GM18868 (cell line): ENCODE data around the gene EXOSC1.
"Not testable (repeated sequence)": the region's sequence is repeated elsewhere in the genome, so short reads cannot be mapped to it uniquely, and the experiment has no call there.

ENCODE experiments used
- ATAC-seq: cut with Tn5 transposase; IDR thresholded peaks from one replicate; pipeline ENCODE4 v1.9.1; 2021; ENCODE audit warnings: mild to moderate bottlenecking, moderate library complexity; ENCODE audit not compliant: unreplicated experiment

Gene EXOSC1

DNA sequence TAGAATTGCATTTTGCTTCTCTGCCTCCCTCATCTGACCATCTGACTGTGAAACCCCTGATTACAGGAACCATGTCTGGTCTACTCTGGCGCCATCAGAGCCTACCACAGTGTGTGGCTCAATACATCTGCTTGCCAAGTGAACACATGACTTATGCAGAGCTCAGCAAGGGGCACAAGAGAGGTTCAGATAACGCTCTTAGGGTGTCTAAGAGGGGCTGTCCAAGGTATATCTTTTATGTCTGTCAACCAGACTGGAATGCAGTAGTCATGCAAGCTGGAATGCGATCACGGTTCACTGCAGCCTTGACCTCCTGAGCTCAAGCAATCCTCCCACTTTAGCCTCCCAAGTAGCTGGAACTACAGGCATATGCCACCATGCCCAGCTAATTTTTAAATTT is 34.4 kb downstream of the EXOSC1 start:
- no peak for ATAC-seq

DNA sequence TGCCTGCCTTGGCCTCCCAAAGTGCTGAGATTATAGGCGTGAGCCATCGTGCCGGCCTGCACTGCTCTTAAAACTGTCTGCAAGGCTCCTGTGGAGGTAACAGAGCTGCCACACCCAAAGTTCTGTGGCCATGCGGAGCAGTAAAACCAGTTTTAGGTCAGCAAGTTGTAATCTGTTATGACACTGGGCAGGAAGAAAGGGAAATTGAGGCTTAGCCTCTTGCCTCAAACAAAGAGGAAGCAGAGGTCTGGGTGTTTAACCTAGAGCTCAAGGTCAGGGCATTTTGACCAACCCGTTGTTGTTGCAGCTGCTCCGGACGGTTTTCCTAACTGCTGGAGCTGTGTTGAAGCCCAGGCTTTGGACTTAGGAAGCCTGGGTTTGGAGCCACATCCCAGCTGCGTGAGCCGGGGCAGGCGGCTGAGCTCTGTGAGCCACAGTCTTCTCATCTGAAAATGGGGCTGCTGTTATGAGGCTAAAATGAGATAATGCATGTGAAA is 37.3 kb downstream of the EXOSC1 start:
- no peak for ATAC-seq

DNA sequence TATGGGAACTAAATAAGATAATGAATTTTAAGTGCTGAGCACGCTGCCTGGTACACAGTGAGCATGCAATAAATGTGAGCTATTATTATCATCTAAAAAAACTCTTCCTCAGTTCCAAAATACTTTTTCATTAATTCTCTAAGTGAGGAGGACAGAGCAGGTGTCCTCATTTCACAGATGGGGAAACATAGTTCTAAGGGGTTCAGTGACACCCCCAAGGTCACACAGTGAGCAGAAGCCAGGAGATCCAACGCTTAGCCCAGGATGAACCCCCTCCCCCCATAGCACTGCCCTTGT is 37.9 kb downstream of the EXOSC1 start:
- no peak for ATAC-seq

DNA sequence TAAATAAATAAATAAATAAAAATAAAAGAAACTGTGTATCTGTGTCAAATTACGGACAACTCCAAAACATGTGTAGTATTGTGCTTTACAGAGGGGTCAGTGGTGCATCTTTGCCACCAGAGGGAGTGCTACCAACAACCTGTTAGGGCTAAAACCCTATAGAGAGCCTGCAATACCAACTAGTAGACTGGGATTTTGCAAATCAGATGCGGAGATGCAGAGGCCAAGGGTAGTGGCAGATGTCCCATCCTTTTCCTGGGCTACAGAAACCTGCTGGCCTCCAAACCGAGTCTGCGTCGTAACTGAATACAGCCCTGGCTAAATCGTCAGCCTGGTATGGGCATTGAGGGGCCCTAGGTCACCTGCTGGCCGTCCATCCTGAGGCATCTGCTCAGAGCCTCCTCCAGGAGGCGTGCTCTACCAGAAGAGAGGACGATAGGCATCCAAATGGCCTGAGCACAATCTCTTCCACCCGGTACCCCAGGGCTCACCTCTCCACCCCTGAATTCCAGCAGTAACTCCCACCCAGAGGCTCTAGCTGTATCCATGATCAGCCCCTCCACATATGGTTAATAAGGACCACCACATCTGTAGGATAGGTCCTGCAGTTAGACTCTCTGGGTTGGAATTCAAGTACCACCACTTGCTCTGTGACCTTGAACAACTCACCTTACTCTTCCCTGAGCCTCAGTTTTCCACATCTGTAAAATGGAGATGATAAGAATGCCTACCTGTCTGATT is 38.4 kb downstream of the EXOSC1 start:
- ATAC-seq: peak; percentile 93

DNA sequence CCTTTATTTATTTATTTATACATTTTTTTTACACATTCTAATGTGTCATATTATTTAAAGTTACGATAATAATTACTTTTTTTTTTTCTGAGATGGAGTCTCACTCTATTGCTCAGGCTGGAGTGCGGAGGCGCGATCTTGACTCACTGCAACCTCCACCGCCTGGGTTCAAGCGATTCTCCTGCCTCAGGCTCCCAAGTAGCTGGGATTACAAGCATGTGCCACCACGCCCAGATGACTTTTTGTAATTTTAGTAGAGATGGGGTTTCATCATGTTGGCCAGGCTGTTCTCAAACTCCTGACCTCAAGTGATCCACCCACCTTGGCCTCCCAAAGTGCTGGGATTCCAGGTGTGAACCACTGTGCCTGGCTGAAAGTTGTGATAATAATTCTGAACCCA is 39.3 kb downstream of the EXOSC1 start:
- ATAC-seq: not testable (repeated sequence)

DNA sequence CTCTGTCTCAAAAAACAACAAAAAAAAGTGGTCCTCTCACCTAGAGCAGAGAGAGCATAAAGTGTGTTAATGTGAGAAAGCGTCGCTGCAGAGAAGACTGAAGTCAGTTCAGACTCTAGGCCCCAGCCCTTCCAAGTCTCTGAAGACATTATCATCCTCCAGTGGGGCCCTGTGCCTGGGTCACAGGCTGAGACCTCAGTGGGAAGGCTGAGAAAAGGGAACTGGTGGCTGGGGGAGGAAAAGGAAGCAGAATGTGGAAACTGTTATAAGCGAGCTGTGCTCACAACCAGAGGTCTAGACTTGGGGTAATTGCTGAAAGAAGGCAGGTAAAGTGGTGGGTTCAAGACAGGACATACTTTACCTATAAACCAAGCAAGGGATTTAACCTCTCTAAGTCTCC is 39.7 kb downstream of the EXOSC1 start:
- no peak for ATAC-seq

DNA sequence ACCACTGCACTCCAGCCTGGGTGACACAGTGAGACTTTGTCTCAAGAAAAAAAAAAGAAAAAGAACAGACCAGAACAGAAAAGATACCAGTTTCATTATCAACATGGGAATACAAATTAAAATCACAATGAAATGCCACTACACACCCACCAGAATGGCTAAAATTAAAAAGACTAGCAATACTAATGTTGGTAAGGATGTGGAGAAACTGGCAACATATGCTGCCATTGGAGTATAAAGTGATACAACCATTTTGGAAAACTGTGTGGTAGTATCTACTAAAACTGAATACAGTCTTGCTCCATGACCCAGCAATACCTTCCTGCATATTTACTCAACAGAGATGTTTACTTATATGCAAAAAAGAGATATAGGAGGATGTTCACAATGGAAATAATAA is 41.8 kb downstream of the EXOSC1 start:
- no peak for ATAC-seq

DNA sequence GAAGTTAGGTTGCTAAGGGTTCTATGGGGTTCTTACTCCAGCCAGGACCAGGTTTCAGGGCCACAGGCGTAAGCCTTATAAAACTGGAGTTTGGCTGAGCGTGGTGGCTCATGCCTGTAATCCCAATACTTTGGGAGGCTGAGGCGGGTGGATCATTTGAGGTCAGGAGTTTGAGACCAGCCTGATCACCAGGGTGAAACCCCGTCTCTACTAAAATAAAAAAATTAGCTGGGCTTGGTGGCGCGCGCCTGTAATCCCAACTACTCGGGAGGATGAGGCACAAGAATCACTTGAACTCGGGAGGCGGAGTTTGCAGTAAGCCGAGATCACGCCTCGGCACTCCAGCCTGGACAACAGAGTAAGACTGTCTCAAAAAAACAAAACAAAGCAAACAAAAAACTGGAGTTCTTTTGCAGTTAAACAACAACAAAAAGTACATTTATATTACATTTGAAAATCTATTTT is 44.3 kb downstream of the EXOSC1 start:
- no peak for ATAC-seq

DNA sequence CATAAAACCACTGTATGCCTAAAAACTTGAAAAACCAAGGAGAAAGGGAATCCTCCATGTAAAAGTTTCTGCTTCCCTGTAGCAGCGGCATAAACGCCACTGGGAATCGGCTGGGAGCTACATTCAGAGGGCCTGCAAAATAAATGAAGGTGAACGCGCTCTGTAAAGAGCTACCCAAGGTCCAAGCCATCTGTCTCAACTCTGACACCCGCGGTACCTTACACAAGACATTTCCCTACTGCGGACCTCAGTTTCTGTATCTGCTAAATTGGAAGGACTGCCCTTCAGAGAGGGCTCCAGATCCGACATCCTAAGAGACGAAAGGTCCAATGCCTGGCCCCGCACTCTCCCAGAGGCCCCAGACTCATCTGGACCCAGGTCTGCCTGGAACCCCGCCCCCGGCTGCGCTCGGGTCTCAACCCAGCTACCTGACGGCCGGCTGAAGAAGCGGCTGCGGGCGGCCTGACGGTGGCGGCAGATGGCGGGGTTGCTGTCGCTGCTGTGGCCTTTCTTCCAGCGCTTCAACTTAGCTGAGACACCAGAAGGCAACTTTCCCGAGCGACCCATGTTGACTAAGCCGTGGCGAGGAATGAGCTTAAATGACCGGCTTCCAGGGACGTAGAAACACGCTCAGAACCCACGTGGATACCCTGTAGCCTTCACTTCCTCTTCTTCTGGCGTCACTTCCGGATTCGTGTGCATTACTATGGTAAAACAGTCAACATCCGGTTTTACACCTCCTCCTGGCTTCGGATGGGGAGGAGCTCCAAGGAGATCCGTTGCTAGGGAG is 44.9 kb downstream of the EXOSC1 start, which contains the start of gene RRP12:
RRP12 (minus strand) TSS at position 676 of the 790 bp plus-strand sequence; CDS start at position 567, 109 bp downstream.
- peak; percentile 100 for ATAC-seq

DNA sequence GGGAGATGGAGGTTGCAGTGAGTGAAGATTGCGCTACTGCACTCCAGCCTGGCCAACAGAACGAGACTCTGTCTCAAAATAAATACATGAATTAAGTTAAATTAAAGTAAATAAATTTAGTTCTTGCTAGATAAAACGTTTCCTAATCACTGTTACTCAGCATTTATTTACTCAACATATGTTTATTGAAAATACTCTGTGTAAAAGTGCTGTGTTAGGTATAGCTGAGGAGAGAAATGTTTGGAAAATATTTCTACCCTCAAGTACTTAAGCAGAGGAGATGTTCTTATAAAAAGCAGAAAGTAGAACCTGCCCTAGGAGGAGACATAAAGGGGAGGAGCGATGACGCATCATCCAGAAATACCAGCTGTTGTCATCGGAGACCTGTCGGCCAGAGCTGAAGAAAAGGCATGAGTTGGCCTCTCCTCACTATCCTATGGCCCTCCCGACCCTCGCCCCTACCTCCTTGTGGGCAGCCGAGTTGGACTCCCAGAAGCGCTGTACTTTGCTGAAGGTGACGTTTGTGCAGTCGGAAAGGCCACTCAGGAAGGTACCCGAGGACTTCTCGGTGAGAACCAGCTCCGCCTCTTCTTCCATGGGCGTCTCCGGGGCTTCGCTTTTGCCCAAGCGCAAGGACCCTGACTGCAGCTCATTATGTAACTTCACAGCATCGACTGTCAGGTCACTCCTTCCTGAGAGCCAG is 45.8 kb downstream of the EXOSC1 start:
- ATAC-seq: no peak

DNA sequence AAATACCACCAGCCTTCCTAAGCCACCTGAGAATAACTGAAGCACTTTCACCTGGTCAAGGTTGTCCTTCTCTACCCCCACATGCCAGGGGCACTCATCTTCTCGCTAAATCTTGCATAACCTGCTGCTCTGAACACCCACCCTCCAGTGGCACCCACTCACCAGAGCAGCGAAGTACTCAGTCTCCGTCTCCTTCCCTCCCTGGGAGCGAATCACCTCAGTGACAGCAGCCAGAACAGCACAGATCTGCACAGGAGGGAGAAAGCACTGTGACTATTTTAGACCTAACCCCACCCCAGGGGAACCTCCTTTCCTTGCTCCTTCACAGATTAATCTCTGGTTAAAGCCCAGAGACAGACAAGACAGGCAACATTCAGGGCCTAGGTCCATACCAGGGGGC is 49.8 kb downstream of the EXOSC1 start:
- ATAC-seq: no peak

DNA sequence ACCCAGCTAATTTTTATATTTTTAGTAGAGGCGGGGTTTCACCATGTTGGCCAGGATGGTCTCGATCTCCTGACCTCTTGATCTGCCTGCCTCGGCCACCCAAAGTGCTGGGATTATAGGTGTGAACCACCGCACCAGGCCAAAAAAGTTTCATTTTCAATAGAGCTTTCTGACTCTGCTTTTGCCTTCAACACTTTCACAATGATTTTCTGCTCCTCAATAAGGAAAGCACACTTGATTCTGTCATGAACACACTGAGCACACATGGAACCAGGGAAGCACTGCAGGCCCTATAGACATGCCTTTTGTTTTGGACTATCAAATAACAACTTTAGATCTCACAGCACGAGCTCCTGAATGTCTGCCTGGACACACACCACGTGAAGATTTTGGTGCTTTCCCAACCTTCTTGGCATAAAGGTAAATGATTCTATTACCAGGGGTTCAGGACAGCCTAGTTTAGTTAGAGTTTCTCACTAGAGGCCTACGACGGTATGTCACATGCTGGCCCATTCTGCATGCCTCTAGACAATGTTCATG is 52.7 kb downstream of the EXOSC1 start:
- ATAC-seq: no peak

DNA sequence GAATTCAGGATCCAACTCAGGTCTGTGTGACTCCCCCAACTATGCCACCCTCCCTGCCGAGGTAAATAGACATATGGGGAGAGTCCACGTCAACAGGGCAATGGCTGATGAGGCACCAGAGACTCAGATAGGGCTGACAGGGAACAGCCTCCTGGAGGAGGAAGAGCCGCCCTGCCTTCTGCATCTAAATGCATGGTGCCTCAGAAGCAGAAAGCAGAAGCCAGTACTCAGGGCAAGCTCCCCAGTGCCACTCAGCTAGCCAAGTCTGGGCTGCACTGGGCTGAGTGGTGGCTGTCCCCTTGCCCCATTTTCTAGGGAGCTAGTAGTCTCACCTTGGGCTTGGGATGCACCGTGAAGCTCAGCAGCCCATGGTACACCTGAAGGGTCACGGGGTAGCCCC is 55.7 kb downstream of the EXOSC1 start:
- ATAC-seq: no peak

DNA sequence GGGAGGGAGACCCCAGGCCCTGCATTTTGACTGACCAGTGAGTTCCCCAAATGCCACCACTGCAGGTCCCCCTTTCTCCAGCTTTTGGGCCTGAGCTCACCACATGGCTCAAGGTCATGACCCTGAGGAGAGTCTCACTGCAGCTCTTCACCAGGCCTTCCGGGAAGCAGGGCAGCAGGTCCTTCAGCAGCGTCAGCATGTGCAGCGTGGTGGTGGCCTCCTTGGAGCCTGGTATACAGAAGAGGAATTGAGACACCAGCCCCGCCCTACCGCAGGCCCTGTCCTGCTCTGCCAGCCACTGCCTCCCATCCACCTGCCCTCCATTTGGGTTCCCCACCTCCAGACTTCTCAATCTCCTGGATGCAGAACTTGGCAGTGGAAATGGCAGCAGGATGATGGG is 57.7 kb downstream of the EXOSC1 start:
- no peak for ATAC-seq
